GM12878 (cell line): ENCODE measurements around the gene GYS2. TPM values are rescaled to one million over a fixed set of nuclear protein-coding genes. Genes with fewer than 3 reads are reported as not detected.

Source experiments
- ATAC-seq: fragments of 200-7000 bp; cut with Tn5 transposase; 3 replicates; pipeline ENCODE4 v1.9.1; 2020; ENCODE audit warnings: mild to moderate bottlenecking, moderate library complexity
- BruUV-seq: library from RNA; stranded (reverse); fragments of 400-500 nt; replicated peaks from 2 replicates; lab custom pipeline; 2021; lab: Mats Ljungman, UMichigan
- CTCF ChIA-PET: fragments of 300-600 bp; sonication (Branson Sonifier 250); formaldehyde crosslinking; extraction: SDS; loops from one replicate; lab custom pipeline; 2021; ENCODE audit warnings: inconsistent platforms; lab: Yijun Ruan, JAX
- POLR2A ChIA-PET: fragments of 350-600 bp; formaldehyde crosslinking; extraction: SDS; loops from one replicate; lab custom pipeline; 2021; ENCODE audit warnings: inconsistent platforms; lab: Charles Lee
- RAD21 ChIA-PET: fragments of 300-600 bp; sonication (Branson Sonifier 250); formaldehyde crosslinking; loops from one replicate; lab custom pipeline; 2023; ENCODE audit warnings: antibody characterized with exemption; ENCODE audit not compliant: unreplicated experiment; lab: Charles Lee
- SMC1A ChIA-PET: fragments of 300-600 bp; sonication (Branson Sonifier 250); formaldehyde crosslinking; loops from one replicate; lab custom pipeline; 2023; ENCODE audit not compliant: unreplicated experiment, uncharacterized antibody; lab: Charles Lee
- DNase-seq: peaks from one replicate; pipeline ENCODE4 v3.0.0-alpha.2; 2011; ENCODE audit warnings: low read depth, low spot score
- FAIRE-seq: peaks from 3 replicates; lab custom pipeline; 2011; peaks lifted over from hg19 to GRCh38; lab: Jason Lieb, UNC
- H2AFZ ChIP-seq: 2 replicates; pipeline ENCODE4 v1.6.0; 2011; ENCODE audit warnings: low read depth, low read length, control low read depth; ENCODE audit not compliant: control insufficient read depth
- H3K27ac ChIP-seq: 2 replicates; pipeline ENCODE4 v1.5.1; 2011; ENCODE audit warnings: control low read depth; ENCODE audit not compliant: control insufficient read depth, insufficient read depth
- H3K27me3 ChIP-seq, 2 experiments: replicated peaks in 1 of 2; 2 replicates each; pipeline versions ENCODE4 v1.6.0 to v1.6.1; 2011; ENCODE audit warnings: low read length in 1 of 2; ENCODE audit not compliant: control insufficient read depth in 2 of 2, insufficient read depth in 2 of 2
- H3K36me3 ChIP-seq, 2 experiments: 2 replicates each; pipeline ENCODE4 v1.5.1; 2011; ENCODE audit warnings: low read length in 1 of 2; ENCODE audit not compliant: control insufficient read depth in 2 of 2, insufficient read depth in 2 of 2
- H3K4me1 ChIP-seq: 2 replicates; pipeline ENCODE4 v1.6.1; 2011; ENCODE audit warnings: mild to moderate bottlenecking, low read length, moderate library complexity, mixed read lengths; ENCODE audit not compliant: control insufficient read depth, insufficient read depth
- H3K4me2 ChIP-seq: 2 replicates; pipeline ENCODE4 v1.6.0; 2011; ENCODE audit warnings: control low read depth; ENCODE audit not compliant: control insufficient read depth, insufficient read depth
- H3K4me3 ChIP-seq: fragments of 200-600 bp; sonication (generic); 2 replicates; pipeline ENCODE4 v1.5.1; 2016
- H3K79me2 ChIP-seq: 2 replicates; pipeline ENCODE4 v1.6.0; 2011; ENCODE audit warnings: low read length; ENCODE audit not compliant: control insufficient read depth, insufficient read depth
- H3K9ac ChIP-seq: 2 replicates; pipeline ENCODE4 v1.8.0; 2011; ENCODE audit warnings: low read length, control low read depth, mixed read lengths; ENCODE audit not compliant: control insufficient read depth, insufficient read depth
- H3K9me3 ChIP-seq: replicated peaks from 3 replicates; pipeline ENCODE4 v1.5.1; 2011; ENCODE audit warnings: mild to moderate bottlenecking, low read length; ENCODE audit not compliant: control insufficient read depth, insufficient read depth
- H4K20me1 ChIP-seq: 2 replicates; pipeline ENCODE4 v1.6.0; 2011; ENCODE audit not compliant: control insufficient read depth, insufficient read depth
- HDAC2 ChIP-seq: fragments of 200-600 bp; sonication (generic); IDR thresholded peaks from 2 replicates; pipeline ENCODE4 v1.6.1; 2017
- HDAC6 ChIP-seq: fragments of 200-600 bp; sonication (generic); IDR thresholded peaks from one replicate; pipeline ENCODE4 v1.8.0; 2017; ENCODE audit warnings: antibody characterized with exemption; ENCODE audit not compliant: unreplicated experiment
- MXI1 ChIP-seq: fragments of 150-350 bp; IDR thresholded peaks from 2 replicates; pipeline ENCODE4 v1.6.1; 2011; ENCODE audit warnings: low read depth, mild to moderate bottlenecking, inconsistent platforms, low read length, improper control_type of control experiment
- NFXL1 ChIP-seq: fragments of 450-650 bp; IDR thresholded peaks from 2 replicates; pipeline ENCODE4 v1.6.1; 2017; ENCODE audit warnings: antibody characterized with exemption, mild to moderate bottlenecking, borderline replicate concordance
- NR2F1 ChIP-seq: fragments of 450-650 bp; conservative IDR thresholded peaks from 2 replicates; pipeline ENCODE4 v1.6.1; 2017; ENCODE audit warnings: mild to moderate bottlenecking
- PBX3 ChIP-seq: IDR thresholded peaks from 2 replicates; pipeline ENCODE4 v1.6.1; 2011; ENCODE audit warnings: mild to moderate bottlenecking, low read depth, low read length, moderate library complexity; ENCODE audit not compliant: insufficient replicate concordance
- REST ChIP-seq: IDR thresholded peaks from 2 replicates; pipeline ENCODE4 v1.6.1; 2012; ENCODE audit warnings: mild to moderate bottlenecking, low read depth, low read length
- STAT1 ChIP-seq: fragments of 450-650 bp; conservative IDR thresholded peaks from 2 replicates; pipeline ENCODE4 v1.6.1; 2014; ENCODE audit warnings: antibody characterized with exemption, mild to moderate bottlenecking
- SUPT20H ChIP-seq: IDR thresholded peaks from 2 replicates; pipeline ENCODE4 v1.6.1; 2011; ENCODE audit warnings: low read depth, mild to moderate bottlenecking, low read length, moderate library complexity, borderline replicate concordance; ENCODE audit not compliant: control insufficient read depth
- WGBS: methylation state at CpG from one replicate; pipeline ENCODE4 v1.1.6; 2016; ENCODE audit warnings: low lambda C conversion rate; ENCODE audit not compliant: insufficient replicate concordance, insufficient coverage; ENCODE audit errors: missing lambda C conversion rate; 5-methylcytosine and 5-hydroxymethylcytosine counted together
- in situ Hi-C: fragments of 300-500 bp; cut with MboI; formaldehyde crosslinking; loops from 9 replicates; pipeline ENCODE4 v1.14.3; 2018; ENCODE audit warnings: mixed read lengths
- intact Hi-C: fragments of 100-400 bp; cut with micrococcal nuclease; formaldehyde crosslinking; loops from one replicate; pipeline ENCODE4 v1.14.2; 2022; ENCODE audit not compliant: unreplicated experiment
- polyA plus RNA-seq, 11 experiments: library from polyadenylated mRNA; depleted of rRNA in 4 of 11; unstranded in 6 of 11; stranded (reverse) in 5 of 11; fragments of >200 nt; fragmentation: Nextera tagmentation in 4 of 11; fragmentation: Illumina TruSeq in 1 of 11; extraction: Ambion mirVana in 4 of 11; extraction: Trizol in 1 of 11; gene quantifications; 1 replicate in 1 of 11; 2 replicates in 10 of 11; pipeline versions ENCODE4 v1.2.1 to v1.2.3, GENCODE V29; 2011 to 2016; ENCODE audit warnings: inconsistent platforms in 2 of 11, missing spikeins in 2 of 11, low read depth in 1 of 11
- total RNA-seq, 4 experiments: library from RNA; depleted of rRNA in 3 of 4; stranded (reverse); fragments of >200 nt in 3 of 4; fragmentation: Illumina TruSeq in 1 of 4; extraction: Trizol in 1 of 4; gene quantifications; 2 replicates each; pipeline versions ENCODE4 v1.2.1 to v1.2.3, GENCODE V29; 2013 to 2021
- TF ChIP-seq, protein P1 (sequence below): IDR thresholded peaks from 2 replicates; pipeline ENCODE4 v1.6.1; 2012; ENCODE audit warnings: low read length, inconsistent platforms

The GYS2 gene
- total and polyA plus RNA-seq, 10 of the 15 experiments (the other 5 are each of a cell fraction or from before 2014, with no cell fraction given): not detected

GRCh38 chr12:21559855-21560569, 44.6 kb downstream of the GYS2 start (continued):
- no peak for TF ChIP-seq PBX3
- TF ChIP-seq, protein P1, sequence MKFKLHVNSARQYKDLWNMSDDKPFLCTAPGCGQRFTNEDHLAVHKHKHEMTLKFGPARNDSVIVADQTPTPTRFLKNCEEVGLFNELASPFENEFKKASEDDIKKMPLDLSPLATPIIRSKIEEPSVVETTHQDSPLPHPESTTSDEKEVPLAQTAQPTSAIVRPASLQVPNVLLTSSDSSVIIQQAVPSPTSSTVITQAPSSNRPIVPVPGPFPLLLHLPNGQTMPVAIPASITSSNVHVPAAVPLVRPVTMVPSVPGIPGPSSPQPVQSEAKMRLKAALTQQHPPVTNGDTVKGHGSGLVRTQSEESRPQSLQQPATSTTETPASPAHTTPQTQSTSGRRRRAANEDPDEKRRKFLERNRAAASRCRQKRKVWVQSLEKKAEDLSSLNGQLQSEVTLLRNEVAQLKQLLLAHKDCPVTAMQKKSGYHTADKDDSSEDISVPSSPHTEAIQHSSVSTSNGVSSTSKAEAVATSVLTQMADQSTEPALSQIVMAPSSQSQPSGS: no peak
- no peak for TF ChIP-seq MXI1
- no peak for TF ChIP-seq HDAC2
- TF ChIP-seq, all 136 proteins: peak for 0

DNA sequence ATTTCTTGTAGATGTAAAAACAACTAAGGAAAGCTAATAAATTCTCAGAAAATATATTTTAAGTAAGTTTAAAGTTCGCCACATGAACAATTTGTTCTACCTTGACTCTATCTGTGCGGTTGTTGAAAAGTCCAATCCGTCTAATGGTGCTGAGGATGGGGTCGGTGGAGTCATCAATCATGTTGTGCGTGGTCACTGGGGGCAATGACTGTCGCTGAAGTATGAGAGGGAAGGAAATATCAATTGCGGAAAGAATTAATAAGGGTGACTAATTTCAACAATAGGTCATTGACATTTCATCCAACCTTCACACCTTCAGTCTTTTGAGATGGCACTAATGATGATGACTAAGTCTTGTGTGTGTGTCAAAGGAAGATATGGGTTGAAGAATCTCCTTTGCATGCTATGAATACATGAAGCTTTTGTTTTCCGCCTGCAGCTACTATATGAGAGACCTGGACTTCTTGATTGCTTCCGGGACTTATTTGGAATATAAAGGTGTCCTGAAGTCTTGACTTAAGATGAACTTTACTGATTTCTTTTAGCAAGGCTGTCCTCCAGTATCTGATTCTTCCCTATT, 46.5 kb downstream of the GYS2 start:
- no peak for DNase-seq
- CTCF ChIA-PET: no interaction called here
- in situ Hi-C loops: no loop called here
- no peak overlapping the region for H3K9ac ChIP-seq
- no peaks in the 10 kb centered on the region for H3K79me2 ChIP-seq
- H3K9me3 ChIP-seq: no peaks in the 10 kb centered on the region
- RAD21 ChIA-PET: no interaction called here
- no peaks in the 10 kb centered on the region for H3K4me1 ChIP-seq
- TF ChIP-seq STAT1: no peak
- TF ChIP-seq NR2F1: no peak
- no peak for TF ChIP-seq SUPT20H
- TF ChIP-seq REST: no peak
- TF ChIP-seq NFXL1: no peak
- TF ChIP-seq HDAC6: no peak
- FAIRE-seq: no peak
- no TSS peak for BruUV-seq
- no peaks in the 10 kb centered on the region for H3K36me3 ChIP-seq
- 68% methylated on average over 9 of the region's 9 CpGs for WGBS
- SMC1A ChIA-PET: interaction anchor here (3.7 kb wide), 1 partner anchor 15 kb away, joined by 9 read pairs; no protein-coding TSS in a partner anchor
- H3K4me2 ChIP-seq: no peak overlapping the region
- intact Hi-C loops: no loop called here
- no peaks in the 10 kb centered on the region for H4K20me1 ChIP-seq
- H3K4me3 ChIP-seq: no peak overlapping the region
- ATAC-seq: no peak
- no peak overlapping the region for H2AFZ ChIP-seq
- H3K27me3 ChIP-seq: no peaks in the 10 kb centered on the region
- H3K27ac ChIP-seq: no peak overlapping the region
- POLR2A ChIA-PET: no interaction called here
